Glutamatergic neuron (in vitro differentiated cells): ENCODE data around the gene COL2A1. TPM values are rescaled to one million over a fixed set of nuclear protein-coding genes. Genes with fewer than 3 reads are reported as not detected.
A peak's percentile ranks its signal among the peaks of the same experiment; 100 is the strongest.

Experiments
- DNase-seq: peaks from one replicate; pipeline ENCODE4 v3.0.0; 2022
- H3K27ac Mint-ChIP-seq: one replicate; pipeline ENCODE4 v1.8.0; 2020; ENCODE audit warnings: mild to moderate bottlenecking, mixed read lengths, inconsistent platforms; ENCODE audit not compliant: unreplicated experiment
- H3K27me3 Mint-ChIP-seq: one replicate; pipeline ENCODE4 v1.8.0; 2020; ENCODE audit warnings: mild to moderate bottlenecking, moderate library complexity, mixed read lengths, inconsistent platforms; ENCODE audit not compliant: unreplicated experiment
- H3K36me3 Mint-ChIP-seq: one replicate; pipeline ENCODE4 v1.8.0; 2020; ENCODE audit warnings: mild to moderate bottlenecking, mixed read lengths, inconsistent platforms; ENCODE audit not compliant: unreplicated experiment
- H3K4me1 Mint-ChIP-seq: one replicate; pipeline ENCODE4 v1.8.0; 2020; ENCODE audit warnings: mild to moderate bottlenecking, low read depth, mixed read lengths, inconsistent platforms; ENCODE audit not compliant: unreplicated experiment
- H3K4me3 Mint-ChIP-seq: one replicate; pipeline ENCODE4 v1.8.0; 2020; ENCODE audit warnings: mild to moderate bottlenecking, mixed read lengths, inconsistent platforms; ENCODE audit not compliant: unreplicated experiment
- H3K9me3 Mint-ChIP-seq: one replicate; pipeline ENCODE4 v1.8.0; 2020; ENCODE audit warnings: mild to moderate bottlenecking, moderate library complexity, mixed read lengths, inconsistent platforms; ENCODE audit not compliant: unreplicated experiment
- CTCF ChIP-seq: fragments of 200-600 bp; sonication (generic); IDR thresholded peaks from one replicate; pipeline ENCODE4 v1.5.0; 2021; ENCODE audit not compliant: partially characterized antibody, unreplicated experiment
- total RNA-seq: library from RNA; stranded (reverse); fragmentation: NEBNext Ultra II Directional; extraction: Animal tissue kit (Norgen Biotek cat#: 25700); gene quantifications from one replicate; pipeline ENCODE4 v1.2.1, GENCODE V29; 2021; ENCODE audit not compliant: unreplicated experiment

COL2A1 gene
- total RNA-seq, 1 donor from 2014 or later: 0.34 TPM

- Mint-ChIP-seq H3K27ac (peak overlapping the region; percentile 23), H3K27me3 (peaks cover 4% of the 10 kb centered on the region), H3K9me3 (peaks cover 6% of the 10 kb centered on the region), H3K36me3 (no peaks in the 10 kb centered on the region), H3K4me3 (no peak overlapping the region), H3K4me1 (no peaks in the 10 kb centered on the region)
- DNase-seq: no peak
- TF ChIP-seq CTCF: no peak
Observed at GRCh38 chr12:48030173-48030650, 25.9 kb upstream of the COL2A1 start.

GRCh38 chr12:48029491-48030172 is 25.4 kb upstream of the COL2A1 start:
- no peak for TF ChIP-seq CTCF
- DNase-seq: no peak
- Mint-ChIP-seq H3K9me3 (peaks cover 6% of the 10 kb centered on the region), H3K27ac (peak overlapping the region; percentile 23), H3K4me3 (no peak overlapping the region), H3K36me3 (no peaks in the 10 kb centered on the region), H3K27me3 (peaks cover 7% of the 10 kb centered on the region), H3K4me1 (no peaks in the 10 kb centered on the region)

GRCh38 chr12:48028541-48029431 is 24.5 kb upstream of the COL2A1 start:
- no peak overlapping the region for H3K4me3 Mint-ChIP-seq
- H3K27ac Mint-ChIP-seq: no peak overlapping the region
- no peak for TF ChIP-seq CTCF
- no peaks in the 10 kb centered on the region for H3K4me1 Mint-ChIP-seq
- H3K9me3 Mint-ChIP-seq: peaks cover 6% of the 10 kb centered on the region
- H3K36me3 Mint-ChIP-seq: no peaks in the 10 kb centered on the region
- no peak for DNase-seq
- peaks cover 9% of the 10 kb centered on the region for H3K27me3 Mint-ChIP-seq

- H3K4me1 Mint-ChIP-seq: peaks cover 2% of the 10 kb centered on the region
- no peaks in the 10 kb centered on the region for H3K36me3 Mint-ChIP-seq
- H3K27ac Mint-ChIP-seq: no peak overlapping the region
Observed at GRCh38 chr12:48027183-48028002, 23.1 kb upstream of the COL2A1 start.

More at GRCh38 chr12:48027183-48028002, 23.1 kb upstream of the COL2A1 start:
- DNase-seq: no peak
- H3K9me3 Mint-ChIP-seq: peaks cover 6% of the 10 kb centered on the region
- TF ChIP-seq CTCF: no peak
- peaks cover 9% of the 10 kb centered on the region for H3K27me3 Mint-ChIP-seq
- H3K4me3 Mint-ChIP-seq: no peak overlapping the region
